B cell (primary cell): ENCODE data around the gene NDUFS4. TPM values are rescaled to one million over a fixed set of nuclear protein-coding genes. Genes with fewer than 3 reads are reported as not detected.
A peak's percentile ranks its signal among the peaks of the same experiment; 100 is the strongest.

Experiments
- ATAC-seq: fragments of 200-7000 bp; cut with Tn5 transposase; one replicate; pipeline ENCODE4 v1.10.0; 2021; ENCODE audit warnings: low read depth, mild to moderate bottlenecking, moderate number of reproducible peaks, moderate library complexity
- CTCF ChIA-PET: fragments of 350-600 bp; sonication (Branson Sonifier 250); formaldehyde crosslinking; loops from one replicate; lab custom pipeline; 2021; ENCODE audit warnings: antibody characterized with exemption, inconsistent platforms; lab: Charles Lee
- POLR2A ChIA-PET: fragments of 350-600 bp; sonication (Branson Sonifier 250); formaldehyde crosslinking; loops from one replicate; lab custom pipeline; 2021; ENCODE audit warnings: antibody characterized with exemption; lab: Charles Lee
- DNase-seq: peaks from one replicate; pipeline ENCODE4 v3.0.0; 2013
- H2AFZ ChIP-seq: 2 replicates; pipeline ENCODE4 v1.6.1; 2012; ENCODE audit warnings: mild to moderate bottlenecking, low read depth, low read length; ENCODE audit not compliant: insufficient read depth, poor library complexity, severe bottlenecking
- H3K27ac ChIP-seq, 2 donors: 1 replicate in 1 of 2; 2 replicates in 1 of 2; pipeline ENCODE4 v1.5.1; 2012 to 2013; ENCODE audit warnings: low read length in 2 of 2, mild to moderate bottlenecking in 2 of 2, moderate library complexity in 1 of 2
- H3K27me3 ChIP-seq, 4 experiments: fragments of 200-600 bp in 1 of 4; sonication (generic) in 1 of 4; replicated peaks in 1 of 4; 1 replicate in 2 of 4; 2 replicates in 2 of 4; pipeline versions ENCODE4 v1.6.1 to v1.7.0; 2013 to 2016; ENCODE audit warnings: low read length in 3 of 4, mild to moderate bottlenecking in 2 of 4, mixed read lengths in 1 of 4, moderate library complexity in 1 of 4; ENCODE audit not compliant: insufficient read depth in 4 of 4, control insufficient read depth in 3 of 4; ENCODE audit errors: control extremely low read depth in 1 of 4
- H3K36me3 ChIP-seq, 2 experiments: replicated peaks in 1 of 2; 1 replicate in 1 of 2; 2 replicates in 1 of 2; pipeline versions ENCODE4 v1.6.1 to v1.7.1; 2013; ENCODE audit warnings: low read length in 1 of 2; ENCODE audit not compliant: insufficient read depth in 2 of 2, control insufficient read depth in 1 of 2; ENCODE audit errors: control extremely low read depth in 1 of 2, extremely low read depth in 1 of 2
- H3K4me1 ChIP-seq, 2 donors: fragments of 200-600 bp in 1 of 2; sonication (generic) in 1 of 2; 1 replicate in 1 of 2; 2 replicates in 1 of 2; pipeline versions ENCODE4 v1.5.1 to v1.6.1; 2013 to 2017; ENCODE audit warnings: low read length in 2 of 2; ENCODE audit not compliant: control insufficient read depth in 2 of 2, insufficient read depth in 2 of 2
- H3K4me2 ChIP-seq: replicated peaks from 2 replicates; pipeline ENCODE3; 2012; ENCODE audit warnings: mild to moderate bottlenecking, low read depth, low read length; ENCODE audit not compliant: poor library complexity, severe bottlenecking
- H3K4me3 ChIP-seq, 5 experiments: fragments of 200-600 bp in 1 of 5; sonication (generic) in 1 of 5; 1 replicate in 3 of 5; 2 replicates in 2 of 5; pipeline versions ENCODE4 v1.5.1 to v1.7.0; 2011 to 2016; ENCODE audit warnings: low read length in 4 of 5, mild to moderate bottlenecking in 4 of 5, low read depth in 2 of 5, control low read depth in 1 of 5, moderate library complexity in 1 of 5; ENCODE audit not compliant: insufficient read depth in 1 of 5; ENCODE audit errors: control extremely low read depth in 1 of 5, extremely low read depth in 1 of 5
- H3K79me2 ChIP-seq: fragments of 200-600 bp; sonication (generic); one replicate; pipeline ENCODE4 v1.6.0; 2016; ENCODE audit warnings: low read length; ENCODE audit not compliant: control insufficient read depth, insufficient read depth
- H3K9ac ChIP-seq: fragments of 200-600 bp; sonication (generic); 2 replicates; pipeline ENCODE4 v1.6.1; 2017; ENCODE audit warnings: mild to moderate bottlenecking, low read length, moderate library complexity
- H3K9me3 ChIP-seq, 3 donors: one replicate each; pipeline versions ENCODE4 v1.6.1 to v1.7.1; 2013; ENCODE audit warnings: low read length in 2 of 3; ENCODE audit not compliant: control insufficient read depth in 2 of 3, insufficient read depth in 1 of 3; ENCODE audit errors: control extremely low read depth in 1 of 3
- H4K20me1 ChIP-seq: 2 replicates; pipeline ENCODE4 v1.6.0; 2012; ENCODE audit warnings: mild to moderate bottlenecking, low read length; ENCODE audit not compliant: insufficient read depth, control insufficient read depth, poor library complexity, severe bottlenecking
- H3K27ac Mint-ChIP-seq: one replicate; pipeline ENCODE4 v1.8.0; 2021; ENCODE audit warnings: mixed read lengths
- H3K27me3 Mint-ChIP-seq: one replicate; pipeline ENCODE4 v1.8.0; 2021; ENCODE audit warnings: mixed read lengths
- H3K4me1 Mint-ChIP-seq: one replicate; pipeline ENCODE4 v1.8.0; 2021; ENCODE audit warnings: mixed read lengths
- H3K4me3 Mint-ChIP-seq: one replicate; pipeline ENCODE4 v1.8.0; 2021; ENCODE audit warnings: mixed read lengths
- H3K9me3 Mint-ChIP-seq: one replicate; pipeline ENCODE4 v1.8.0; 2022; ENCODE audit warnings: mixed read lengths; ENCODE audit not compliant: insufficient read depth
- CTCF ChIP-seq: fragments of 200-600 bp; IDR thresholded peaks from one replicate; pipeline ENCODE4 v1.8.0; 2022; ENCODE audit warnings: antibody characterized with exemption, mild to moderate bottlenecking
- EZH2 ChIP-seq: IDR thresholded peaks from 2 replicates; pipeline ENCODE4 v1.6.1; 2012; ENCODE audit warnings: borderline replicate concordance, low read depth, mild to moderate bottlenecking, moderate library complexity, low read length; ENCODE audit not compliant: insufficient read depth, poor library complexity, severe bottlenecking
- WGBS: methylation state at CpG from one replicate; pipeline ENCODE4 v1.1.5; 2013; ENCODE audit warnings: missing lambda C conversion rate; ENCODE audit not compliant: insufficient coverage; 5-methylcytosine and 5-hydroxymethylcytosine counted together
- intact Hi-C: fragments of 100-400 bp; cut with micrococcal nuclease; formaldehyde crosslinking; loops from one replicate; pipeline ENCODE4 v1.10.0; 2022
- polyA plus RNA-seq: library from polyadenylated mRNA; depleted of rRNA; stranded (reverse); fragments of >200 nt; gene quantifications from 2 replicates; pipeline ENCODE4 v1.2.3, GENCODE V29; 2012
- total RNA-seq, 2 donors: library from RNA; stranded (reverse); fragments of 120-200 nt in 1 of 2; gene quantifications; 1 replicate in 1 of 2; 2 replicates in 1 of 2; pipeline versions ENCODE4 v1.2.3 to v1.2.4, GENCODE V29; 2013 to 2022

Gene NDUFS4
- total and polyA plus RNA-seq, 2 donors (not counting 1 experiment from before 2014, with no cell fraction given) = 24.0 to 29.0 TPM

GRCh38 chr5:53730943-53731342 is 170.5 kb downstream of the NDUFS4 start:
- H3K9me3 Mint-ChIP-seq = peaks cover under 1% of the 10 kb centered on the region
- no peaks in the 10 kb centered on the region for H3K27me3 Mint-ChIP-seq
- ChIA-PET POLR2A (no interaction called here), CTCF (no interaction called here)
- no peak overlapping the region for H3K27ac Mint-ChIP-seq
- no peak for ATAC-seq
- no peak for TF ChIP-seq EZH2
- TF ChIP-seq CTCF = no peak
- H3K36me3 ChIP-seq = no peaks in the 10 kb centered on the region
- H3K4me1 Mint-ChIP-seq = peaks cover 17% of the 10 kb centered on the region
- no peak overlapping the region for H3K4me3 ChIP-seq
- H3K9me3 ChIP-seq = no peaks in the 10 kb centered on the region
- intact Hi-C loops = no loop called here
- no peaks in the 10 kb centered on the region for H3K79me2 ChIP-seq
- H3K4me2 ChIP-seq = peak overlapping the region; percentile 34
- H3K27me3 ChIP-seq = no peaks in the 10 kb centered on the region
- peaks cover 3 to 13% of the 10 kb centered on the region in 2 donors for H3K4me1 ChIP-seq
- no peak overlapping the region for H2AFZ ChIP-seq
- no peaks in the 10 kb centered on the region for H4K20me1 ChIP-seq
- WGBS = no CpG with 5 or more reads among the region's 1 CpG
- DNase-seq = peak; percentile 30
- H3K4me3 Mint-ChIP-seq = peak overlapping the region; percentile 52
- peak overlapping the region; percentile 14 for H3K9ac ChIP-seq
- H3K27ac ChIP-seq = peak overlapping the region in 1 of 2 donors; percentile 27

Other genes starting within 250 kb of the NDUFS4 start
- not detected in 2 replicates for gene FST, start 80.0 kb upstream of the NDUFS4 start, total RNA-seq
- not detected in 2 replicates for gene FST, start 80.0 kb upstream of the NDUFS4 start, polyA plus RNA-seq